ENCODE data around the gene CCDC86. TPM values are rescaled to one million over a fixed set of nuclear protein-coding genes. Genes with fewer than 3 reads are reported as not detected.

Gene CCDC86
- polyA plus RNA-seq, 6 donors from 2014 or later: 12.9 to 23.7 (median 14.7) TPM

- peaks cover 0 to 2% (median 0%) of the 10 kb centered on the region in 7 donors for H3K9me3 Mint-ChIP-seq
- no peak overlapping the region for H3K27ac Mint-ChIP-seq
- H3K36me3 Mint-ChIP-seq: no peaks in the 10 kb centered on the region
Measured at GRCh38 chr11:60860943-60861342, 19.0 kb downstream of the CCDC86 start.

GRCh38 chr11:60862171-60862570, 20.3 kb downstream of the CCDC86 start:
- Mint-ChIP-seq H3K4me1 (peaks cover 8 to 16% (median 13%) of the 10 kb centered on the region in 3 donors), H3K9me3 (peaks cover 0 to 2% (median 0%) of the 10 kb centered on the region in 7 donors), H3K27me3 (peaks cover 0 to 5% (median 0%) of the 10 kb centered on the region in 3 donors), H3K4me3 (no peak overlapping the region), H3K36me3 (no peaks in the 10 kb centered on the region), H3K27ac (no peak overlapping the region)
- DNase-seq (no peak), ATAC-seq (ENCODE audit: low read depth in 2 of 2) (no peak)

More at GRCh38 chr11:60860943-60861342, 19.0 kb downstream of the CCDC86 start:
- ATAC-seq (ENCODE audit: low read depth in 2 of 2): no peak
- Mint-ChIP-seq H3K4me3 (no peak overlapping the region), H3K4me1 (peaks cover 9 to 17% (median 13%) of the 10 kb centered on the region in 3 donors), H3K27me3 (peaks cover 0 to 5% (median 1%) of the 10 kb centered on the region in 3 donors)
- no peak for DNase-seq

GRCh38 chr11:60863550-60864521, 21.9 kb downstream of the CCDC86 start:
- H3K9me3 Mint-ChIP-seq: peaks cover 0 to 2% (median 0%) of the 10 kb centered on the region in 7 donors
- peaks cover 4 to 6% (median 5%) of the 10 kb centered on the region in 3 donors for H3K4me1 Mint-ChIP-seq
- H3K27me3 Mint-ChIP-seq: peaks cover 0 to 5% (median 0%) of the 10 kb centered on the region in 3 donors
- H3K36me3 Mint-ChIP-seq: no peaks in the 10 kb centered on the region
- DNase-seq (no peak), ATAC-seq (ENCODE audit: low read depth in 2 of 2) (no peak)
- no peak overlapping the region for H3K4me3 Mint-ChIP-seq
- H3K27ac Mint-ChIP-seq: peak overlapping the region in 1 of 6 donors; percentile 8

GRCh38 chr11:60864856-60865513, 23.1 kb downstream of the CCDC86 start:
- peaks cover 0 to 11% (median 7%) of the 10 kb centered on the region in 3 donors for H3K27me3 Mint-ChIP-seq
- H3K4me1 Mint-ChIP-seq: no peaks in the 10 kb centered on the region
- H3K27ac Mint-ChIP-seq: no peak overlapping the region
- H3K9me3 Mint-ChIP-seq: no peaks in the 10 kb centered on the region
- H3K4me3 Mint-ChIP-seq: no peak overlapping the region
- DNase-seq (no peak), ATAC-seq (ENCODE audit: low read depth in 2 of 2) (no peak)
- H3K36me3 Mint-ChIP-seq: no peaks in the 10 kb centered on the region

- DNase-seq: no peak
- no peaks in the 10 kb centered on the region for H3K36me3 Mint-ChIP-seq
- H3K27me3 Mint-ChIP-seq: peaks cover 0 to 15% (median 7%) of the 10 kb centered on the region in 3 donors
- no peak within 1 kb of the TSS for H3K27ac Mint-ChIP-seq
- H3K9me3 Mint-ChIP-seq: no peaks in the 10 kb centered on the region
- no peak for ATAC-seq (ENCODE audit: low read depth in 2 of 2)
- no peaks in the 10 kb centered on the region for H3K4me1 Mint-ChIP-seq
- no peak within 1 kb of the TSS for H3K4me3 Mint-ChIP-seq
Measured at GRCh38 chr11:60866911-60867870, 25.3 kb downstream of the CCDC86 start, which contains the start of gene ZP1. ZP1 (plus strand) TSS chr11:60867542; CDS start chr11:60867562, 20 bp downstream.

- H3K27me3 Mint-ChIP-seq: peaks cover 0 to 10% (median 7%) of the 10 kb centered on the region in 3 donors
- no peak overlapping the region for H3K27ac Mint-ChIP-seq
- peaks cover 0 to 1% (median 0%) of the 10 kb centered on the region in 3 donors for H3K4me1 Mint-ChIP-seq
- no peaks in the 10 kb centered on the region for H3K36me3 Mint-ChIP-seq
- DNase-seq: no peak
- H3K4me3 Mint-ChIP-seq: no peak overlapping the region
- no peak for ATAC-seq (ENCODE audit: low read depth in 2 of 2)
- H3K9me3 Mint-ChIP-seq: no peaks in the 10 kb centered on the region
Measured at GRCh38 chr11:60867871-60868681, 26.2 kb downstream of the CCDC86 start.

- H3K9me3 Mint-ChIP-seq: no peaks in the 10 kb centered on the region
- H3K27me3 Mint-ChIP-seq: peaks cover 0 to 10% (median 7%) of the 10 kb centered on the region in 3 donors
- H3K4me3 Mint-ChIP-seq: no peak overlapping the region
- no peaks in the 10 kb centered on the region for H3K36me3 Mint-ChIP-seq
- DNase-seq (no peak), ATAC-seq (ENCODE audit: low read depth in 2 of 2) (no peak)
- no peak overlapping the region for H3K27ac Mint-ChIP-seq
- peaks cover 0 to 3% (median 0%) of the 10 kb centered on the region in 3 donors for H3K4me1 Mint-ChIP-seq
Measured at GRCh38 chr11:60868682-60869450, 27.0 kb downstream of the CCDC86 start.

GRCh38 chr11:60869451-60869825, 27.5 kb downstream of the CCDC86 start:
- Mint-ChIP-seq H3K4me1 (peaks cover 0 to 3% (median 0%) of the 10 kb centered on the region in 3 donors), H3K27ac (peak overlapping the region in 2 of 6 donors; percentile 69 to 77), H3K4me3 (no peak overlapping the region), H3K9me3 (no peaks in the 10 kb centered on the region), H3K27me3 (peaks cover 0 to 10% (median 7%) of the 10 kb centered on the region in 3 donors), H3K36me3 (no peaks in the 10 kb centered on the region)
- ATAC-seq (ENCODE audit: low read depth in 2 of 2) (no peak), DNase-seq (no peak)

- DNase-seq (no peak), ATAC-seq (ENCODE audit: low read depth in 2 of 2) (no peak)
- Mint-ChIP-seq H3K9me3 (no peaks in the 10 kb centered on the region), H3K36me3 (no peaks in the 10 kb centered on the region), H3K27ac (no peak overlapping the region), H3K4me1 (peaks cover 0 to 3% (median 0%) of the 10 kb centered on the region in 3 donors), H3K4me3 (no peak overlapping the region), H3K27me3 (peaks cover 0 to 10% (median 7%) of the 10 kb centered on the region in 3 donors)
Measured at GRCh38 chr11:60870276-60870675, 28.4 kb downstream of the CCDC86 start.

- H3K4me1 Mint-ChIP-seq: peaks cover 0 to 3% (median 0%) of the 10 kb centered on the region in 3 donors
- no peak for DNase-seq
- no peak for ATAC-seq (ENCODE audit: low read depth in 2 of 2)
- peak overlapping the region in 1 of 6 donors; percentile 62 for H3K27ac Mint-ChIP-seq
- peaks cover 0 to 10% (median 7%) of the 10 kb centered on the region in 3 donors for H3K27me3 Mint-ChIP-seq
- no peaks in the 10 kb centered on the region for H3K9me3 Mint-ChIP-seq
- no peaks in the 10 kb centered on the region for H3K36me3 Mint-ChIP-seq
- H3K4me3 Mint-ChIP-seq: no peak overlapping the region
Measured at GRCh38 chr11:60870733-60871377, 28.9 kb downstream of the CCDC86 start.
